Ovary (tissue), 9 donors: ENCODE results near the gene CTBP1. TPM values are rescaled to one million over a fixed set of nuclear protein-coding genes. Genes with fewer than 3 reads are reported as not detected.
A peak's percentile ranks its signal among the peaks of the same experiment; 100 is the strongest.

ENCODE experiments used
- DNase-seq, 5 donors: peaks; one replicate each; pipeline ENCODE4 v3.0.0-alpha.2; 2019 to 2020
- H3K27ac ChIP-seq, 2 donors: fragments of 200-600 bp; one replicate each; pipeline versions ENCODE4 v1.5.1 to v1.8.0; 2019 to 2022
- H3K27me3 ChIP-seq: fragments of 200-600 bp; one replicate; pipeline ENCODE4 v1.8.0; 2022
- H3K36me3 ChIP-seq: fragments of 200-600 bp; sonication (generic); one replicate; pipeline ENCODE4 v1.5.1; 2019
- H3K4me1 ChIP-seq: one replicate; pipeline ENCODE4 v1.8.1; 2013; ENCODE audit warnings: mild to moderate bottlenecking, moderate library complexity; ENCODE audit not compliant: insufficient read depth
- H3K4me3 ChIP-seq: fragments of 200-600 bp; sonication (generic); one replicate; pipeline ENCODE4 v1.5.1; 2017
- H3K9me3 ChIP-seq, 2 donors: fragments of 200-600 bp in 1 of 2; sonication (generic) in 1 of 2; one replicate each; pipeline versions ENCODE4 v1.5.1 to v1.8.1; 2013 to 2019; ENCODE audit warnings: mild to moderate bottlenecking in 1 of 2, moderate library complexity in 1 of 2
- CTCF ChIP-seq, 3 donors: fragments of 450-650 bp in 2 of 3; fragments of 200-600 bp in 1 of 3; IDR thresholded peaks; one replicate each; pipeline versions ENCODE4 v1.5.1 to v1.8.0; 2016 to 2022; ENCODE audit warnings: antibody characterized with exemption in 3 of 3, mild to moderate bottlenecking in 1 of 3
- EP300 ChIP-seq: sonication (generic); formaldehyde crosslinking; IDR thresholded peaks from one replicate; pipeline ENCODE4 v1.6.1; 2017; ENCODE audit warnings: antibody characterized with exemption
- POLR2A ChIP-seq: fragments of 450-650 bp; IDR thresholded peaks from one replicate; pipeline ENCODE4 v1.6.1; 2017; ENCODE audit warnings: antibody characterized with exemption, mild to moderate bottlenecking, moderate library complexity
- WGBS, 3 donors: extraction: QIAGEN DNeasy Blood & Tissue Kit in 1 of 3; methylation state at CpG; one replicate each; pipeline versions ENCODE4 v1.1.5 to v1.1.7; 2013 to 2017; 5-methylcytosine and 5-hydroxymethylcytosine counted together
- intact Hi-C, 4 donors: fragments of 100-400 bp; cut with DNase I; formaldehyde crosslinking; loops; one replicate each; pipeline versions ENCODE4 v1.11.0 to v1.15.1; 2022 to 2023
- polyA plus RNA-seq, 2 donors: library from polyadenylated mRNA; stranded (reverse); fragments of 200-250 nt in 1 of 2; fragments of 350-450 nt in 1 of 2; fragmentation: Illumina TruSeq in 1 of 2; extraction: RNeasy Lipid Tissue Mini Kit (QIAGEN cat#74804) in 1 of 2; gene quantifications; one replicate each; pipeline ENCODE4 v1.2.3, GENCODE V29; 2013 to 2014
- total RNA-seq, 7 donors: library from RNA; depleted of rRNA in 2 of 7; stranded (reverse); fragments of >200 nt in 2 of 7; fragmentation: NEBNext Ultra II Directional in 3 of 7; extraction: Animal tissue kit (Norgen Biotek cat#: 25700) in 3 of 7; gene quantifications; one replicate each; pipeline versions ENCODE4 v1.1.0 to v1.2.4, GENCODE V29; 2016 to 2023
- donor health status: DM: no; HTN: no; CAD: no; lungs with moderate emphysema.
- donor health status: DM: no; HTN: no; CAD: no.
- donor health status: Bipolar disorder and iron deficiency.
- donor health status: DM: yes; HTN: yes; CAD: no.
- donor health status: DM: no; HTN: no; CAD: no.
- donor health status: DM: yes; HTN: yes; CAD: no.

CTBP1 gene
- total and polyA plus RNA-seq, 9 donors = 45.7 to 231 (median 141) TPM

DNA sequence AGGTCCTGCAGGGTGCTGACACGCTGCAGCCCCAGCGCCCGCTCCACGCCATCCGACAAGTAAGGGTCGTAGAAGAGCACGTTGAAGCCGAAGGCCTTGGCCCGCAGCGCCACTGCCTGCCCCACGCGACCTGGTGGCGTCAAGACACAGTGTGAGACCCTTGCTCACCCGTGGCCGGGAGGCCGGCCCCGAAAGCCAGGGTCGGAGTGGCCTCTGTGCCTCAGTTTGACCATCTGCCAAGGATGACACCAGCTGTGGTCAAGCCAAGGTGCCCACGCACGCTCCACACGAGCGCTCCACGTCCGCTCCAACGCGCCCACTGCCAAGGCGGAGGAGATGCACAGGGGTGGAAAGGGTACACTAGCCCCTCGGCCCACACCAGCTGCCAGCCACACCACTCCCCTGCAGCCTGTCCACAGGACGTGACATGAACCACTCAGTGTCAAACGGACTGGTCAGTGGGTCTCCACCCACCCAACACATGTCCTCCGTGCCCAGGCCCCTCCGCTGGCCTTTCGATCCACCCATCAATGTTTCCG, 32.8 kb downstream of the CTBP1 start:
- Histone ChIP-seq H3K36me3 (no peaks in the 10 kb centered on the region), H3K4me1 (peaks cover 11% of the 10 kb centered on the region), H3K27ac (no peak overlapping the region), H3K27me3 (no peaks in the 10 kb centered on the region), H3K9me3 (no peaks in the 10 kb centered on the region), H3K4me3 (no peak overlapping the region)
- 91 to 92% (median 92%) methylated on average over 25 to 34 of the region's 34 CpGs for WGBS, 3 donors
- DNase-seq = no peak
- intact Hi-C loops = no loop called here
- TF ChIP-seq EP300 = no peak
- no peak for TF ChIP-seq POLR2A

DNA sequence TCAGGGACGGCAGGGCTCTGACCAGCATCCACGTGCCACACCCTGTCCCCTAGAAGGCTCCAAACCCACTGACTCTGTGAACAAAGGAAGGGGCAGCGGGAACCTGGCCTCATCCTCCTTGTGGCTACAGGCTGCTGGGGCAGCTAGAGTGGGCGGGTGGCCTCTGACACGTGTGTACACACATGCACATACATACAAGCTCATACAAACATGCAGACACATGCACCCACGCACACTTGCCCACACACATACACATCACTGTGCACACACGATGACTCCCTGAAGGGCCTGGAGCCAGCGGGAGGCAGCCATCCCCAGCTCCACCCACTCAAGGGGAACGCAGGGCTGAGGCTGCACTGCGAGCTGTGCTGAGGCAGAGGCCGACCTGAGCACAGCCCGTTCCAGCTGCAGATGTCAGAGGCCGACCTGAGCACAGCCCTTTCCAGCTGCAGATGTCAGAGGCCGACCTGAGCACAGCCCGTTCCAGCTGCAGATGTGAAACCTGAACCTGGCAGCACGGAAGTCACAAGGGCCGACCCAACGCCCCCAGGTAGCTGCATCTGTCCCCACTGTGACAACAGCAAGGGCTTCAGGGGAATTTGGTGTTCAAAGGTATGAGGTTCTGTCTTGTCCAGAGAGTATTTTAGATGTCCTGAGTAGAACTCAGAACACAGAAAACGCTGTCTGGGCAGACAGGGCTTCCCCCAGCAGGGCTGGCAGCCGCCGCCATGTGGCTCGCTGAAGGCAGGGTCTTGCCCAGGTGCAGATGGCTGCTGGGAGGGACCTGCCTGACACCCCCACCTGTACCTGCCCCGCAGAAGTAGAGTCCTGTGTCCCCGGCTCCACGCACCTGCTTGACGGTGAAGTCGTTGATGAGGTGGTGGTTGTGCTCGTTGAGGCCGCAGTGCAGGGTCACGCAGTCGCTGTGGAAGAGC, 33.5 kb downstream of the CTBP1 start:
- DNase-seq = peak in 3 of 5 donors; percentile 65 to 89 (median 70)
- Histone ChIP-seq H3K36me3 (no peaks in the 10 kb centered on the region), H3K4me3 (no peak overlapping the region), H3K9me3 (no peaks in the 10 kb centered on the region), H3K27me3 (no peaks in the 10 kb centered on the region), H3K4me1 (peaks cover 19% of the 10 kb centered on the region), H3K27ac (no peak overlapping the region)
- 56 to 65% (median 62%) methylated on average over 24 to 31 of the region's 31 CpGs for whole genome bisulfite sequencing, 3 donors
- intact Hi-C loops = no loop called here
- TF ChIP-seq CTCF (IDR thresholded peaks at IDR 0.05) (no peak), POLR2A (no peak), EP300 (no peak)

DNA sequence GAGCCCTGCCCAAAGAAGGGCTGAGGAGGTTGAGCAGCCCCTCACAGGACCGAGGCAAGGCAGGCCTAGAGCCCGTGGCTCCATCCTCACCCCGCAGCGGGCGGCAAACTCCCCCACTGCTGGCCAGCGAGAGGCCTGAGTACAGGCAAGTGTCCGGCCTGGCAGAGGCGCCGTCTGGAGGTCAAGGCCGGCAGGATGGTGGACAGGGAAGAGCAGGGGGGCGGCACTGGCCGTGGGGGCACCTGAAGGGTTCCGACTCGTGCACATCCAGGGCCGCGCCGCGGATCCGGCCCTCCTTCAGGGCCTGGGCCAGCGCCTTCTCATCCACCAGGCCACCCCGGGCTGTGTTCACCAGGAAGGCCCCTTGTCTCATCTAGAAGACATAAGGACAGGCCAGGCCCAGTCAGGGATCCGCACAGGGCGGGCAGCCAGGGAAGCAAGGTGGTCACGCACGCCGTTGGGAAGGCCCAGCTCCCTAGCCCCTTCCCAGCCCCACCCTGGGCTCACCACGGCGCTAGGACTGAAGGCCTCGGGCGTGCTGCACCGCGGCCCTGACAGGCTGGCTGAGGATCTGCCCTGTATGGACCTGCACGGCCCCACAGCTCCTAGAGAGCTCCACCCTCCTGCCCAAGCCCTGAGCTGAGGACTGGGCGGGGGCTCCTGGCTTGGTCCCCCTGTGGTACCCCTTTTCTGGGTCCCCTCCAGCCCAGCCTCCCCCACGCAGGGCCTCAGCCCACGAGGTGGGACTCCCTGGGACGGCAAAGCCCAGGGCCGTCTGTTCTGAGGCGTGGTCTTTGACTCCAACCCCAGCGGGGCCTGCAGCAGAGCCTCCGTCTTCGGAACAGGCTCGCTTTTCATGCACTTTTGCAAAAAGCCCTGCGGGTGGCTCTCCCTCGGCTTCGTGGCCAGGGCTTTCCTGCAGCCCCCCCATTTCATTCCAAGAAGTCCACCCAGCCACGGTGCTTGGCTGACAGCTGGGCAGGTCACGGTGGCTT, 34.5 kb downstream of the CTBP1 start:
- Histone ChIP-seq H3K27ac (no peak overlapping the region), H3K4me1 (peaks cover 26% of the 10 kb centered on the region), H3K4me3 (no peak overlapping the region), H3K36me3 (no peaks in the 10 kb centered on the region), H3K9me3 (no peaks in the 10 kb centered on the region), H3K27me3 (no peaks in the 10 kb centered on the region)
- intact Hi-C loops = loop anchor here in 1 of 4 donors (5.0 kb wide), 1 partner anchor 33 kb away; the partner anchor contains the start of gene CTBP1
- peak in 1 of 5 donors; percentile 37 for DNase-seq
- 75 to 81% (median 81%) methylated on average over 33 to 48 of the region's 48 CpGs for WGBS, 3 donors
- TF ChIP-seq CTCF (IDR thresholded peaks at IDR 0.05) (no peak), POLR2A (no peak), EP300 (no peak)

GRCh38 chr4:1213336-1213995, 35.5 kb downstream of the CTBP1 start:
- WGBS, 3 donors = 86 to 88% (median 87%) methylated on average over 17 to 20 of the region's 20 CpGs
- H3K36me3 ChIP-seq = no peaks in the 10 kb centered on the region
- H3K27me3 ChIP-seq = no peaks in the 10 kb centered on the region
- TF ChIP-seq EP300 (no peak), POLR2A (no peak)
- H3K27ac ChIP-seq = no peak overlapping the region
- no peaks in the 10 kb centered on the region for H3K9me3 ChIP-seq
- no peak overlapping the region for H3K4me3 ChIP-seq
- DNase-seq = peak in 2 of 5 donors; percentile 32 to 39
- intact Hi-C loops = loop anchor here in 1 of 4 donors (5.0 kb wide), 1 partner anchor 34 kb away; the partner anchor contains the start of gene CTBP1
- H3K4me1 ChIP-seq = peaks cover 35% of the 10 kb centered on the region
